Measurements from ENCODE around the gene VTN.

The VTN gene

GRCh38 chr17:28396635-28397239, 26.6 kb upstream of the VTN start:
- DNase-seq = no peak
- in situ Hi-C loops (cut with MboI; ENCODE audit: low pct_unique_long_range_greater_than_20kb, low sequenced_read_pairs) = no loop called here

- in situ Hi-C loops (cut with MboI; ENCODE audit: low pct_unique_long_range_greater_than_20kb, low sequenced_read_pairs) = no loop called here
Observed at GRCh38 chr17:28395968-28396367, 25.9 kb upstream of the VTN start.

GRCh38 chr17:28395426-28395825, 25.3 kb upstream of the VTN start:
- in situ Hi-C loops (cut with MboI; ENCODE audit: low pct_unique_long_range_greater_than_20kb, low sequenced_read_pairs) = no loop called here
- DNase-seq = no peak

More at GRCh38 chr17:28395968-28396367, 25.9 kb upstream of the VTN start:
- DNase-seq = no peak

- no peak for DNase-seq
- in situ Hi-C loops (cut with MboI; ENCODE audit: low pct_unique_long_range_greater_than_20kb, low sequenced_read_pairs) = no loop called here
Observed at GRCh38 chr17:28394337-28395116, 24.4 kb upstream of the VTN start.

GRCh38 chr17:28392491-28392890, 22.4 kb upstream of the VTN start:
- DNase-seq = no peak
- in situ Hi-C loops (cut with MboI; ENCODE audit: low pct_unique_long_range_greater_than_20kb, low sequenced_read_pairs) = no loop called here

- no peak for DNase-seq
- in situ Hi-C loops (cut with MboI; ENCODE audit: low pct_unique_long_range_greater_than_20kb, low sequenced_read_pairs) = no loop called here
Observed at GRCh38 chr17:28391401-28391800, 21.3 kb upstream of the VTN start.

- no peak for DNase-seq
- in situ Hi-C loops (cut with MboI; ENCODE audit: low pct_unique_long_range_greater_than_20kb, low sequenced_read_pairs) = no loop called here
Observed at GRCh38 chr17:28390984-28391383, 20.9 kb upstream of the VTN start.

GRCh38 chr17:28390563-28390962, 20.5 kb upstream of the VTN start:
- DNase-seq = no peak
- in situ Hi-C loops (cut with MboI; ENCODE audit: low pct_unique_long_range_greater_than_20kb, low sequenced_read_pairs) = no loop called here

- no peak for DNase-seq
- in situ Hi-C loops (cut with MboI; ENCODE audit: low pct_unique_long_range_greater_than_20kb, low sequenced_read_pairs) = no loop called here
Observed at GRCh38 chr17:28390141-28390540, 20.0 kb upstream of the VTN start.

- DNase-seq = no peak
- in situ Hi-C loops (cut with MboI; ENCODE audit: low pct_unique_long_range_greater_than_20kb, low sequenced_read_pairs) = no loop called here
Observed at GRCh38 chr17:28388106-28388505, 18.0 kb upstream of the VTN start.

- DNase-seq = no peak
Observed at GRCh38 chr17:28386391-28386790, 16.3 kb upstream of the VTN start.

GRCh38 chr17:28385406-28385805, 15.3 kb upstream of the VTN start:
- DNase-seq = no peak
- in situ Hi-C loops (cut with MboI; ENCODE audit: low pct_unique_long_range_greater_than_20kb, low sequenced_read_pairs) = no loop called here

More at GRCh38 chr17:28386391-28386790, 16.3 kb upstream of the VTN start:
- in situ Hi-C loops (cut with MboI; ENCODE audit: low pct_unique_long_range_greater_than_20kb, low sequenced_read_pairs) = no loop called here

- in situ Hi-C loops (cut with MboI; ENCODE audit: low pct_unique_long_range_greater_than_20kb, low sequenced_read_pairs) = no loop called here
- DNase-seq = no peak
Observed at GRCh38 chr17:28385037-28385400, 14.9 kb upstream of the VTN start.

GRCh38 chr17:28384281-28385036, 14.4 kb upstream of the VTN start:
- in situ Hi-C loops (cut with MboI; ENCODE audit: low pct_unique_long_range_greater_than_20kb, low sequenced_read_pairs) = no loop called here

GRCh38 chr17:28381141-28381825, 11.2 kb upstream of the VTN start:
- in situ Hi-C loops (cut with MboI; ENCODE audit: low pct_unique_long_range_greater_than_20kb, low sequenced_read_pairs) = no loop called here
- DNase-seq = no peak

More at GRCh38 chr17:28384281-28385036, 14.4 kb upstream of the VTN start:
- DNase-seq = no peak

GRCh38 chr17:28379814-28380801, 10.0 kb upstream of the VTN start:
- in situ Hi-C loops (cut with MboI; ENCODE audit: low pct_unique_long_range_greater_than_20kb, low sequenced_read_pairs) = no loop called here
- DNase-seq = peak; percentile 9

- no peak for DNase-seq
- in situ Hi-C loops (cut with MboI; ENCODE audit: low pct_unique_long_range_greater_than_20kb, low sequenced_read_pairs) = no loop called here
Observed at GRCh38 chr17:28372945-28373274, 2.8 kb upstream of the VTN start.

GRCh38 chr17:28372203-28372944, 2.3 kb upstream of the VTN start:
- in situ Hi-C loops (cut with MboI; ENCODE audit: low pct_unique_long_range_greater_than_20kb, low sequenced_read_pairs) = no loop called here
- DNase-seq = no peak

Data from KBM-7 (cell line).